Measurements from ENCODE around the gene HECW1.

GRCh38 chr7:43533801-43534479 is 421.5 kb downstream of the HECW1 start:
- TF ChIP-seq EZH2 (IDR thresholded peaks at IDR 0.05; ENCODE audit: borderline replicate concordance, insufficient read depth, low read depth, low read length, poor library complexity, severe bottlenecking) (no peak), CTCF (IDR thresholded peaks at IDR 0.05) (no peak)

All from B cell (primary cell).